Mesenchymal stem cell (in vitro differentiated cells and primary cell): ENCODE results near the gene FBL.

ENCODE experiments used
- DNase-seq: peaks from one replicate; pipeline ENCODE4 v3.0.0-alpha.2; 2013
- H2AFZ ChIP-seq: one replicate; pipeline ENCODE4 v1.6.1; 2013; ENCODE audit warnings: low read depth, mild to moderate bottlenecking, control low read depth, inconsistent platforms, low read length, moderate library complexity
- H2AK5ac ChIP-seq: 2 replicates; pipeline ENCODE4 v1.6.1; 2013; ENCODE audit warnings: low read length, moderate library complexity, mild to moderate bottlenecking, inconsistent platforms; ENCODE audit not compliant: severe bottlenecking
- H2BK120ac ChIP-seq: one replicate; pipeline ENCODE4 v1.6.1; 2013; ENCODE audit warnings: low read depth, mild to moderate bottlenecking, inconsistent platforms, low read length, moderate library complexity
- H2BK12ac ChIP-seq, 2 experiments: one replicate each; pipeline ENCODE4 v1.6.1; 2013; ENCODE audit warnings: inconsistent platforms in 2 of 2, low read length in 2 of 2, mild to moderate bottlenecking in 2 of 2, moderate library complexity in 2 of 2, control low read depth in 1 of 2
- H2BK15ac ChIP-seq: one replicate; pipeline ENCODE4 v1.6.1; 2013; ENCODE audit warnings: mild to moderate bottlenecking, low read depth, inconsistent platforms; ENCODE audit not compliant: poor library complexity, severe bottlenecking
- H2BK5ac ChIP-seq: 2 replicates; pipeline ENCODE4 v1.6.1; 2013; ENCODE audit warnings: low read depth, mild to moderate bottlenecking, low read length, control low read depth, inconsistent platforms; ENCODE audit not compliant: poor library complexity, severe bottlenecking
- H3K14ac ChIP-seq, 2 experiments: one replicate each; pipeline ENCODE4 v1.6.1; 2013; ENCODE audit warnings: inconsistent platforms in 2 of 2, low read length in 2 of 2, control low read depth in 1 of 2, mild to moderate bottlenecking in 1 of 2, moderate library complexity in 1 of 2
- H3K18ac ChIP-seq, 2 experiments: one replicate each; pipeline ENCODE4 v1.6.1; 2013; ENCODE audit warnings: inconsistent platforms in 2 of 2, low read length in 2 of 2, control low read depth in 1 of 2, low read depth in 1 of 2, mild to moderate bottlenecking in 1 of 2
- H3K23ac ChIP-seq, 2 experiments: one replicate each; pipeline ENCODE4 v1.6.1; 2013; ENCODE audit warnings: inconsistent platforms in 2 of 2, low read length in 2 of 2, mild to moderate bottlenecking in 2 of 2, moderate library complexity in 2 of 2, control low read depth in 1 of 2
- H3K27ac ChIP-seq: 2 replicates; pipeline ENCODE4 v1.5.1; 2013; ENCODE audit warnings: mild to moderate bottlenecking, moderate library complexity, low read length, control low read depth, inconsistent platforms; ENCODE audit not compliant: poor library complexity, severe bottlenecking
- H3K27me3 ChIP-seq, 2 experiments: 2 replicates each; pipeline versions ENCODE4 v1.6.1 to v1.7.0; 2013; ENCODE audit warnings: low read length in 2 of 2, mild to moderate bottlenecking in 2 of 2, moderate library complexity in 2 of 2, control low read depth in 1 of 2, inconsistent platforms in 1 of 2; ENCODE audit not compliant: control insufficient read depth in 1 of 2, insufficient read depth in 1 of 2
- H3K36me3 ChIP-seq, 2 experiments: 2 replicates each; pipeline versions ENCODE4 v1.6.1 to v1.7.0; 2013; ENCODE audit warnings: low read length in 2 of 2, control low read depth in 1 of 2, inconsistent platforms in 1 of 2, low read depth in 1 of 2, mild to moderate bottlenecking in 1 of 2; ENCODE audit not compliant: insufficient read depth in 2 of 2, control insufficient read depth in 1 of 2
- H3K4ac ChIP-seq, 2 experiments: one replicate each; pipeline ENCODE4 v1.6.1; 2013; ENCODE audit warnings: inconsistent platforms in 2 of 2, low read length in 2 of 2, mild to moderate bottlenecking in 2 of 2, moderate library complexity in 2 of 2, control low read depth in 1 of 2, low read depth in 1 of 2
- H3K4me1 ChIP-seq: 2 replicates; pipeline ENCODE4 v1.6.1; 2013; ENCODE audit warnings: low read depth, low read length, control low read depth; ENCODE audit not compliant: control insufficient read depth, insufficient read depth
- H3K4me2 ChIP-seq: 2 replicates; pipeline ENCODE4 v1.6.1; 2013; ENCODE audit warnings: low read length, mild to moderate bottlenecking, inconsistent platforms; ENCODE audit not compliant: poor library complexity, severe bottlenecking
- H3K4me3 ChIP-seq, 2 experiments: 2 replicates each; pipeline versions ENCODE4 v1.5.1 to v1.7.0; 2013; ENCODE audit warnings: low read length in 2 of 2, mild to moderate bottlenecking in 2 of 2, control low read depth in 1 of 2, low read depth in 1 of 2; ENCODE audit not compliant: insufficient read depth in 1 of 2
- H3K79me1 ChIP-seq: replicated peaks from 2 replicates; pipeline ENCODE4 v1.6.1; 2013; ENCODE audit warnings: mild to moderate bottlenecking, control low read depth, low read length, inconsistent platforms; ENCODE audit not compliant: poor library complexity, severe bottlenecking
- H3K9ac ChIP-seq: 2 replicates; pipeline ENCODE4 v1.7.0; 2013; ENCODE audit warnings: mild to moderate bottlenecking, low read length, moderate library complexity
- H3K9me3 ChIP-seq: 2 replicates; pipeline ENCODE4 v1.7.0; 2013; ENCODE audit warnings: mild to moderate bottlenecking, low read length; ENCODE audit not compliant: control insufficient read depth
- H4K8ac ChIP-seq: one replicate; pipeline ENCODE4 v1.6.1; 2013; ENCODE audit warnings: inconsistent platforms, mild to moderate bottlenecking, low read length, moderate library complexity
- H4K91ac ChIP-seq: one replicate; pipeline ENCODE4 v1.6.1; 2013; ENCODE audit warnings: mild to moderate bottlenecking, low read length, inconsistent platforms
- WGBS: methylation state at CpG from one replicate; pipeline ENCODE4 v1.1.7; 2013; ENCODE audit warnings: mixed read lengths; 5-methylcytosine and 5-hydroxymethylcytosine counted together

FBL gene

DNA sequence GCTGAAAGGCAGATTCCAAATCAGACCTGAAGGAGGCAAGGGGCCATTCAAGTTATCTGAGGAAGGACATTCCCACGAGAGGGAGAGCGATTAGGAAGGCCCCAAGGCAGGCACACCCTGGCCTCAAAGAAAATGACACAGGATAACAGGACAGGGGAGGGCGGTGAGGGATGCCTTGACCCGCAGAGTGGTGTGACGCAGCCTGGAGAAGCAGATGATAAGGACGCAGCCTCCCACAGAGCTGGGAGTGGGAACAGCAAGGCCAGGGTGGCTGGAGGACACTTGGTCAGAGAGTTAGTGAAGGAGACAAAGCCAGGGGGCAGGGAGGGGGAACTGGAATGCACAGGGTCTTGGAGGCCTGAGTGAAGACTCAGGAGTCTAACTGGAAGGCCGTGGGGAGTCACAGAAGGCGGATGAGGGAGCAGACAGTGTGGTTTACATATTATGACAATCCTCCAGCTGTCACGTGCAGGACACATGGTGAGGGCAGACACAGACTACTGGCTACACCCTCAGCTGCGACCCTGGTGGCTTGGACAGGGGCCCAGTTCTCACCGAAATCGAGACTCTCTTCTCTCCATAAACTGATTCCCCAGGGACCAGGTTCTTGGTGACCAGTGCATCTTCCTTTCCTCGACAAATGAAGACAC lies 6.4 kb downstream of the FBL start:
- Histone ChIP-seq H4K8ac (no peak overlapping the region), H2AK5ac (no peak overlapping the region), H3K27me3 (no peaks in the 10 kb centered on the region), H3K9ac (no peak overlapping the region), H3K27ac (no peak overlapping the region), H2BK12ac (no peak overlapping the region), H3K4ac (no peak overlapping the region), H3K9me3 (no peaks in the 10 kb centered on the region), H3K23ac (no peak overlapping the region), H2BK120ac (no peak overlapping the region), H3K36me3 (peaks cover 46 to 53% of the 10 kb centered on the region in 2 experiments), H3K14ac (no peak overlapping the region), H4K91ac (no peak overlapping the region), H3K4me2 (no peak overlapping the region), H2BK5ac (no peak overlapping the region), H3K4me1 (peaks cover 7% of the 10 kb centered on the region), H3K18ac (no peak overlapping the region), H2BK15ac (no peak overlapping the region), H2AFZ (no peak overlapping the region), H3K4me3 (no peak overlapping the region), H3K79me1 (peaks cover 31% of the 10 kb centered on the region)
- no peak for DNase-seq
- WGBS: 91% methylated on average over 13 of the region's 13 CpGs

DNA sequence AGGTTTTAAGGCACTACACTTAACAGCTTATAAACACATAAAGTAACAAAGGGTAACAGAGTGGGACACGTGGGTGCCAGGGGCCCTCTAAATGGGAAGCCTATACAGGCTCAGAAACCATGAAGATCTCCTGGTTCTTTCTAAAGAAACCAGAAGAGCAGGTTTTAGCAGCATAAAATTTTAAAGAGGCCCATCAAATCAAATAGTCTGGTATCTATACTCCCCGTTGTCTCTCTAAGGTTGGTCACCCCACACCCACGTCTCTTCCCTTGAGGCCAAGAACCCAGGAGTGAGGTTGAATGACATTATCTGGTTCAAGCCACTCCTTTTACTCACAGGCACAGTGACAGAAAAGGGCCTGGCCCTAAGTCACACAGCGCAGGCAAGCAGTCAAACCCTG lies 7.6 kb downstream of the FBL start:
- H4K8ac ChIP-seq: no peak overlapping the region
- H3K4me1 ChIP-seq: peaks cover 9% of the 10 kb centered on the region
- no peak overlapping the region for H4K91ac ChIP-seq
- H3K18ac ChIP-seq: no peak overlapping the region
- no peak overlapping the region for H2AK5ac ChIP-seq
- H3K4me3 ChIP-seq: no peak overlapping the region
- H3K14ac ChIP-seq: no peak overlapping the region
- H2BK120ac ChIP-seq: no peak overlapping the region
- no peak overlapping the region for H3K4me2 ChIP-seq
- over 99% methylated on average over 4 of the region's 4 CpGs for WGBS
- no peak overlapping the region for H2BK15ac ChIP-seq
- no peak overlapping the region for H3K27ac ChIP-seq
- H3K9ac ChIP-seq: no peak overlapping the region
- H3K23ac ChIP-seq: no peak overlapping the region
- H2BK12ac ChIP-seq: no peak overlapping the region
- H3K27me3 ChIP-seq: no peaks in the 10 kb centered on the region
- no peaks in the 10 kb centered on the region for H3K9me3 ChIP-seq
- DNase-seq: no peak
- H2BK5ac ChIP-seq: no peak overlapping the region
- H3K36me3 ChIP-seq: peaks cover 51 to 59% of the 10 kb centered on the region in 2 experiments
- peaks cover 31% of the 10 kb centered on the region for H3K79me1 ChIP-seq
- H2AFZ ChIP-seq: no peak overlapping the region
- H3K4ac ChIP-seq: no peak overlapping the region

DNA sequence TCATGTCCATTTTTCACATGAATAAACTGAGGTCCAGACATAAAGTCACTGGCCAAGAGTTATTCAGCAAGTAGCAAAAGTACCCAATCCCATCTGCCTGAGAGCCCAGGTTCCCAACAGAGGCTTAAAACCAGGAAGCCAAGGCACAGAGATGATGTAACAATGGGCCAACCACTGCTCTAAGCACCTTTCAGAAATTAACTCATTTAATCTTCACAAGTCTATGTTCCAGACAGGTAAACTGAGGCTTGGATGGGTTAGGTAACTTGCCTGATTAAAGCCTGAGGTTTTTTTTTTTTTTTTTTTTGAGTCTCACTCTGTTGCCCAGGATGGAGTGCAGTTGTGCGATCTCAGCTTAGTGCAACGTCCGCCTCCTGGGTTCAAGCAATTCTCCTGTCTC lies 8.2 kb downstream of the FBL start:
- H3K4me3 ChIP-seq: no peak overlapping the region
- no peak overlapping the region for H3K14ac ChIP-seq
- no peak overlapping the region for H2AFZ ChIP-seq
- no peaks in the 10 kb centered on the region for H3K27me3 ChIP-seq
- no peak overlapping the region for H4K8ac ChIP-seq
- no peak overlapping the region for H2BK12ac ChIP-seq
- H3K4me2 ChIP-seq: no peak overlapping the region
- peaks cover 7% of the 10 kb centered on the region for H3K4me1 ChIP-seq
- no peak overlapping the region for H2BK15ac ChIP-seq
- no peak overlapping the region for H2BK120ac ChIP-seq
- no peak overlapping the region for H3K23ac ChIP-seq
- no peak overlapping the region for H2BK5ac ChIP-seq
- H3K79me1 ChIP-seq: peaks cover 31% of the 10 kb centered on the region
- H3K27ac ChIP-seq: no peak overlapping the region
- no peak overlapping the region for H2AK5ac ChIP-seq
- no peak overlapping the region for H3K9ac ChIP-seq
- H4K91ac ChIP-seq: no peak overlapping the region
- no peak overlapping the region for H3K4ac ChIP-seq
- WGBS: no CpG with 5 or more reads among the region's 3 CpGs
- no peak overlapping the region for H3K18ac ChIP-seq
- H3K36me3 ChIP-seq: peaks cover 51 to 59% of the 10 kb centered on the region in 2 experiments
- H3K9me3 ChIP-seq: no peaks in the 10 kb centered on the region
- no peak for DNase-seq

DNA sequence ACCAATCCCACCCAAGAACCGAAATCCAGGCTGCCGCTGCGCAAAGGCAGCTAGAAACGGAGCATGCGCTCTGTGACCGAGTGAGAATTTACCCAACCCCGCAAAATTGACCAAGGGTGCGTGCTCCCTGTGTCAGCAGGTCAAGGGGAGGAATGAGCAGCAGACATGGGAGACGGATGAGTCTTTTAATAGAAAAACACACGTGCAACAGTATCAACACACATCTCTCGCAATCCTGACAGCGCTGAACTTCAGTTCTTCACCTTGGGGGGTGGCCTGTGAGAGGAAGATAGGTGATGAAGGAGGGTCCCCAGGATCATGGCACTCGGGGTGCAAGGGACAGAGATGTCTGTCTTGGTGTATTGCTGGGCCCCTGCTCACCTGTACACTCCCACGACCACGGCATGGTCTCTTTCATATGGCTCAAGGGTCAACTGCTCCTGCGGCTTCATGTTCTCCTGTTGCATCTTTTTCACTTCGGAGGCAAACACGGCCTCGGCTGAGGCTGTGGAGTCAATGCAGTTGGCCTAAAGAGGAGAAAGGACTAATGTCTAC lies 11.8 kb downstream of the FBL start:
- H2BK12ac ChIP-seq: no peak overlapping the region
- H2BK5ac ChIP-seq: no peak overlapping the region
- peaks cover 61 to 75% of the 10 kb centered on the region in 2 experiments for H3K36me3 ChIP-seq
- peak overlapping the region; percentile 16 for H3K9ac ChIP-seq
- H2AK5ac ChIP-seq: peak overlapping the region; percentile 23
- no peaks in the 10 kb centered on the region for H3K27me3 ChIP-seq
- peak overlapping the region in 1 of 2 experiments; percentile 63 for H3K4ac ChIP-seq
- H3K14ac ChIP-seq: no peak overlapping the region
- H3K27ac ChIP-seq: peak overlapping the region; percentile 9
- H4K8ac ChIP-seq: peak overlapping the region; percentile 94
- no peak overlapping the region for H3K4me2 ChIP-seq
- peaks cover 14% of the 10 kb centered on the region for H3K4me1 ChIP-seq
- no peak overlapping the region for H4K91ac ChIP-seq
- H3K4me3 ChIP-seq: peak overlapping the region in 1 of 2 experiments; percentile 96
- DNase-seq: no peak
- no peaks in the 10 kb centered on the region for H3K9me3 ChIP-seq
- WGBS: 52% methylated on average over 18 of the region's 19 CpGs
- H3K18ac ChIP-seq: no peak overlapping the region
- no peak overlapping the region for H3K23ac ChIP-seq
- H2BK120ac ChIP-seq: no peak overlapping the region
- peak overlapping the region; percentile 58 for H2AFZ ChIP-seq
- H2BK15ac ChIP-seq: no peak overlapping the region
- H3K79me1 ChIP-seq: peaks cover 37% of the 10 kb centered on the region
